Esophagus (tissue), 2 donors: ENCODE results near the gene THTPA. TPM values are rescaled to one million over a fixed set of nuclear protein-coding genes. Genes with fewer than 3 reads are reported as not detected.
"Not testable (repeated sequence)": the region's sequence is repeated elsewhere in the genome, so short reads cannot be mapped to it uniquely, and the experiment has no call there.

Experiments
- H3K27ac ChIP-seq, 2 donors: one replicate each; pipeline ENCODE4 v1.5.1; 2013; ENCODE audit warnings: low read depth in 2 of 2, mild to moderate bottlenecking in 2 of 2, inconsistent platforms in 1 of 2, low read length in 1 of 2, moderate library complexity in 1 of 2
- H3K27me3 ChIP-seq, 2 donors: one replicate each; pipeline ENCODE4 v1.6.1; 2013; ENCODE audit warnings: low read length in 2 of 2, control low read depth in 1 of 2, mild to moderate bottlenecking in 1 of 2; ENCODE audit not compliant: insufficient read depth in 2 of 2, control insufficient read depth in 1 of 2
- H3K36me3 ChIP-seq, 2 donors: one replicate each; pipeline ENCODE4 v1.6.1; 2013; ENCODE audit warnings: low read length in 1 of 2; ENCODE audit not compliant: control insufficient read depth in 2 of 2, insufficient read depth in 2 of 2
- H3K4me1 ChIP-seq, 2 donors: one replicate each; pipeline ENCODE4 v1.6.1; 2013; ENCODE audit warnings: low read length in 1 of 2; ENCODE audit not compliant: control insufficient read depth in 2 of 2, insufficient read depth in 2 of 2
- H3K4me3 ChIP-seq, 2 donors: one replicate each; pipeline ENCODE4 v1.5.1; 2013; ENCODE audit warnings: low read length in 2 of 2, mild to moderate bottlenecking in 2 of 2, low read depth in 1 of 2, moderate library complexity in 1 of 2
- H3K9me3 ChIP-seq, 2 donors: one replicate each; pipeline ENCODE4 v1.6.1; 2013; ENCODE audit warnings: mild to moderate bottlenecking in 2 of 2, low read depth in 1 of 2, low read length in 1 of 2, moderate library complexity in 1 of 2; ENCODE audit not compliant: control insufficient read depth in 2 of 2, insufficient read depth in 1 of 2
- WGBS, 2 donors: extraction: QIAGEN DNeasy Blood & Tissue Kit; methylation state at CpG; one replicate each; pipeline ENCODE4 v1.1.7; 2013; 5-methylcytosine and 5-hydroxymethylcytosine counted together
- polyA plus RNA-seq, 2 donors: library from polyadenylated mRNA; stranded (reverse); fragments of 200-250 nt; gene quantifications; one replicate each; pipeline ENCODE4 v1.2.3, GENCODE V29; 2013
- donor health status: healthy with polysubstance abuse.
- donor health status: Bipolar disorder and iron deficiency.

Gene THTPA
- polyA plus RNA-seq, 2 donors = 7.8 to 8.3 TPM

DNA sequence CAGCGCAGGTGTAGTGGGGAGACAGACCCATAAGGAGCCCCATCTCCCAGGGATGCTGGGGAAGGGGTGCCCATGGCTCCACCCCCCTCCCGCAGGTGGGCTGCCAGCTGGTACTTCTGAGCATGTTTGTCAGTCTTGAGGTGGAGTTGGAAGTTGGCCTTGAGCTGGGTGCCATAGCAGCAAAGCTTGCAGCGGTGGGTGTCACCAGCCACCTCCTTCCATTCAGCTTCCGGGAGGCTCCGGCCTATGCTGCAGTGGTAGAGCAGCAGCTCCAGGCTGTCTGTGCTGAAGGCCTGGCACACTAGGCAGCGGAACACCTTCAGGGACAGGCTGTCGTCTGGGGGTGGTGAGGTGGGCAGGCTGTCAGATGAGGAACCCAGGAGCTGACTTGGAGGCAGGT, 23.4 kb upstream of the THTPA start:
- H3K27me3 ChIP-seq = no peaks in the 10 kb centered on the region
- WGBS, 2 donors = 94 to 96% methylated on average over 7 of the region's 7 CpGs
- H3K9me3 ChIP-seq = no peaks in the 10 kb centered on the region

DNA sequence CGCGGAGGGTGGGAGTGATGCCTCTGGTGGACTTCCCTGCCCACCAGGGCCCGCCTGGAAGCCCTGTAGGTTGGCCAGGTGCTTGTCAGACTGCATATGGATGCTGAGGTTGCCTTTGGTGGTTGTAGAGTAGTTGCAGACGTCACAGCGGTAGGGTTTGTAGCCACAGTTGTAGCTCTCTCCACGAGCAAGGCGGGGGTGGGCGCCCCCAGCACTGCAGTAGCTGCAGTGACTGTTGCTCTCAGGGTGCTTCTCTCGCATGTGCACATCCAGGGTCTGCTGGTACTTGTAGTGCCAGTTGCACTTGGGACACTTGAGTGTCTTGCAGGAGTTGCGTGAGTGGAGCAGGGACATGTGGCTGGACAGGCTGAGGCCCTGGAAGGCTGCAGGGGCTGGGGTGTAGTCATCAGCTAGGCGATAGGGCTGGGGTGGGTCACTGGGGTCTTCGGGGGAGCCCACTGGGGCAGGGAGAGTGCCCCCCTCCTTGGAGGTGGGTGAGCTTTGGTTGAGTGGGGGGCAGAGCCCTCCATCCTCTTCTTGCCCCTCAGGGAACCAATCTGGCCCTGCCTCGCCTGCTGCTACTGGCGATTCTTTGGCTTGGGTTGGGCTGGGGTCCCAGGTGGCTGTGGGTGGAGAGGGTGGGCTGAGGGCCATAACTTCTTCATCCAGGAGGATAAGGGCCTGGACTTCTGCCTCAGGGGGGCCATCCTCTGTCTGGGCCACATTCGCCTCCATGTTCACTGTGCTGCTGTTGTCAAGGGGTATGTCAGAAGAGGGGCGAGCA, 22.2 kb upstream of the THTPA start:
- no peaks in the 10 kb centered on the region for H3K27me3 ChIP-seq
- H3K27ac ChIP-seq = no peak overlapping the region
- H3K36me3 ChIP-seq = no peaks in the 10 kb centered on the region
- H3K9me3 ChIP-seq = no peaks in the 10 kb centered on the region
- H3K4me3 ChIP-seq = no peak overlapping the region
- WGBS, 2 donors = 92 to 93% methylated on average over 16 of the region's 16 CpGs
- no peaks in the 10 kb centered on the region for H3K4me1 ChIP-seq

More for the DNA sequence above, 23.4 kb upstream of the THTPA start:
- H3K4me1 ChIP-seq = no peaks in the 10 kb centered on the region
- no peak overlapping the region for H3K4me3 ChIP-seq
- H3K27ac ChIP-seq = no peak overlapping the region
- no peaks in the 10 kb centered on the region for H3K36me3 ChIP-seq

DNA sequence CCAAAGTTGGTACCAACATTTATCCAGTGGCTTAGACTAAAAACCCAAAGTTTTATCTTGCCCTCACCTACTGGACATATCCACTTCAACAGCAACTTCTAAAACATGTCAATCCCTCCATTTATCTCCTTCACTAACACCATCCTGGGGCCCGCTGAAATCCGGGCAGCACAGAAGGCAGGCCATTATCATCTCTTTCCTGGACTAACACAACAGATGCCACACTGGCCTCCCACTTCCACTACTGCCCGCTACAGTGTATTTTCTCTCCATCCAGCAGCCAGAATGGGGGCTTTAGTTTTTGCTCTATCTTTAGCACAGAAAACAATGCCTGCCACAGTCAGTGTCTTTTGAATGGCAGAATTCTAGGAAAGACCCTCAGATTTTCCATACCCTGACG, 20.1 kb upstream of the THTPA start:
- Histone ChIP-seq H3K4me3 (no peak overlapping the region), H3K27ac (no peak overlapping the region), H3K4me1 (no peaks in the 10 kb centered on the region), H3K9me3 (no peaks in the 10 kb centered on the region), H3K36me3 (no peaks in the 10 kb centered on the region), H3K27me3 (no peaks in the 10 kb centered on the region)
- 75 to 81% methylated on average over 4 of the region's 4 CpGs for WGBS, 2 donors

- no peaks in the 10 kb centered on the region for H3K4me1 ChIP-seq
- no peak overlapping the region for H3K27ac ChIP-seq
- H3K9me3 ChIP-seq = no peaks in the 10 kb centered on the region
- H3K4me3 ChIP-seq = no peak overlapping the region
- 93 to 96% methylated on average over 2 of the region's 2 CpGs for WGBS, 2 donors
- H3K36me3 ChIP-seq = no peaks in the 10 kb centered on the region
- H3K27me3 ChIP-seq = no peaks in the 10 kb centered on the region
Measured at GRCh38 chr14:23536494-23536893, 19.6 kb upstream of the THTPA start.

DNA sequence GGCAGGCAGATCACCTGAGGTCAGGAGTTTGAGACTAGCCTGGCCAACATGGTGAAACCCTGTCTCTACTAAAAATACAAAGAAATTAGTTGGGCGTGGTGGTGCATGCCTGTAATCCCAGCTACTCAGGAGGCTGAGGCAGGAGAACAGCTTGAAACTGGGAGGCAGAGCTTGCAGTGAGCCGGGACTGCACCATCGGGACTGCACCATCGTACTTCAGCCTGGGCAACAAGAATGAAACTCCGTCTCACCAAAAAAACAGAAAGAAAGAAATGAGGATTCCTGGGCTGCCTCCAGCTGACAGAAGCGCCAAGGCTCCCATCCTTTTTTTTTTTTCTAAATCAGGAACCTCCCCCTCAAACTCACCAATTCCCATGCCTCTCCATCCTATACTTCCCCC, 19.2 kb upstream of the THTPA start:
- WGBS, 2 donors = 88 to 91% methylated on average over 6 of the region's 6 CpGs
- not testable (repeated sequence) for H3K27ac ChIP-seq, H3K27me3 ChIP-seq, H3K9me3 ChIP-seq, H3K4me3 ChIP-seq, H3K4me1 ChIP-seq, H3K36me3 ChIP-seq

GRCh38 chr14:23537351-23538049, 18.6 kb upstream of the THTPA start:
- 60 to 62% methylated on average over 13 of the region's 13 CpGs for WGBS, 2 donors

GRCh38 chr14:23538050-23538718, 17.9 kb upstream of the THTPA start:
- H3K4me1 ChIP-seq = no peaks in the 10 kb centered on the region
- no peak overlapping the region for H3K4me3 ChIP-seq
- 72 to 76% methylated on average over 10 of the region's 10 CpGs for WGBS, 2 donors

More at GRCh38 chr14:23537351-23538049, 18.6 kb upstream of the THTPA start:
- H3K27me3 ChIP-seq = no peaks in the 10 kb centered on the region
- no peak overlapping the region for H3K4me3 ChIP-seq
- no peaks in the 10 kb centered on the region for H3K4me1 ChIP-seq
- no peaks in the 10 kb centered on the region for H3K36me3 ChIP-seq
- H3K9me3 ChIP-seq = no peaks in the 10 kb centered on the region
- H3K27ac ChIP-seq = no peak overlapping the region

GRCh38 chr14:23538785-23539184, 17.3 kb upstream of the THTPA start:
- no peaks in the 10 kb centered on the region for H3K4me1 ChIP-seq
- H3K27ac ChIP-seq = no peak overlapping the region
- no peaks in the 10 kb centered on the region for H3K27me3 ChIP-seq
- no peaks in the 10 kb centered on the region for H3K9me3 ChIP-seq
- H3K36me3 ChIP-seq = no peaks in the 10 kb centered on the region
- 44 to 51% methylated on average over 7 of the region's 7 CpGs for WGBS, 2 donors
- H3K4me3 ChIP-seq = no peak overlapping the region

More at GRCh38 chr14:23538050-23538718, 17.9 kb upstream of the THTPA start:
- H3K27me3 ChIP-seq = no peaks in the 10 kb centered on the region
- H3K36me3 ChIP-seq = no peaks in the 10 kb centered on the region
- H3K9me3 ChIP-seq = no peaks in the 10 kb centered on the region
- H3K27ac ChIP-seq = no peak overlapping the region

GRCh38 chr14:23539248-23540140, 16.6 kb upstream of the THTPA start:
- Histone ChIP-seq H3K4me3 (no peak overlapping the region), H3K27ac (no peak overlapping the region), H3K4me1 (no peaks in the 10 kb centered on the region), H3K9me3 (no peaks in the 10 kb centered on the region), H3K36me3 (no peaks in the 10 kb centered on the region), H3K27me3 (no peaks in the 10 kb centered on the region)
- WGBS, 2 donors = 40 to 43% methylated on average over 10 of the region's 10 CpGs
